ENCODE measurements around the gene SIPA1L3.

SIPA1L3 gene

DNA sequence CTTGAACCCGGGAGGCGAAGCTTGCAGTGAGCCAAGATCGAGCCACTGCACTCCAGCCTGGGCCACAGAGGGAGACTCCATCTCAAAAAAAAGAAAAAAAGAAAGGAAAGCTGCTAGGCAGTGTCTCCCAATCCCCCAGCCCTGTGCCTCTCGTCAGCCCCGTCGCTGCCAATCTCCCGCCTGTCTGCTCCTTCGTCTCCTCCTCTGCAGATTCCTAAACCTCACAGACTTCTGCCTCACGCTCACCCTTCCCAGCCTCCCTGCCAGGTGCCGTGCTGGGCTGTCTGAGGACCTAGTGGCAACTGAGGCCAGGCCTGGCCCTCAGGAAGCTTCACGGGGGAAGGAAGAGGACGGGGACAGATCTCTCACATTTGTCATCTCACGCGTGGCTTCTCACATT is 295.5 kb downstream of the SIPA1L3 start:
- no peak overlapping the region for H3K9ac ChIP-seq (ENCODE audit: low read length)
- no peak overlapping the region for H3K4me2 ChIP-seq (ENCODE audit: low read length)
- no peak overlapping the region for H3K4me3 ChIP-seq (ENCODE audit: low read length)
- H3K36me3 ChIP-seq (replicated peaks; ENCODE audit: low read depth, low read length), result peaks cover 3% of the 10 kb centered on the region
- TF ChIP-seq EZH2phosphoT487 (IDR thresholded peaks at IDR 0.05; ENCODE audit: low read depth) (no peak), CTCF (IDR thresholded peaks at IDR 0.05; ENCODE audit: low read depth, low read length) (no peak)
- no peaks in the 10 kb centered on the region for H3K9me3 ChIP-seq (ENCODE audit: insufficient read depth, low read length)
- H3K4me1 ChIP-seq (ENCODE audit: low read length), result no peaks in the 10 kb centered on the region
- no peak overlapping the region for H2AFZ ChIP-seq (ENCODE audit: low read depth, low read length)
- H3K27ac ChIP-seq (ENCODE audit: low read length), result no peak overlapping the region
- H3K79me2 ChIP-seq (ENCODE audit: low read length), result no peaks in the 10 kb centered on the region
- H4K20me1 ChIP-seq (ENCODE audit: insufficient read depth, low read length), result no peaks in the 10 kb centered on the region
- H3K27me3 ChIP-seq (ENCODE audit: low read depth, low read length), result no peaks in the 10 kb centered on the region

DNA sequence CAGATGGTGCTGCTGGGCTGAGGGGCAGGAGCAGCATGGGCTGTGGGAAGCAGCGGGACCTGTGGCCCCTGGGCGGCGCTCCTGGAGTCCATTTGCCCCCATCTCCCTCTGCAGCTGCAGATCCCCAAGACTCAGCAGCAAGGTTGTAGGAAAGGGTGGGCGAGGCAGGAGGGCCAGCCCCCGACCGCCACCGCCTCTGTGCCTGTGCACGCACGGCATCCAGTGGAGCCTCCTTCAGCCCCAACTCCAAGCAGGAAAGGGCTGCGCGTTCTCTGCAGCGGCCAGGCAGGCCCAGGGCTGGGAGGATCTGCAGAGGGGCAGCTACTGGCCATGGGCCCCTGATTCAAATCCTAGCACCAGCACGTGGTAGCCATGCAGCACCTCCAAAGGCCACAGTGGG is 296.2 kb downstream of the SIPA1L3 start:
- Histone ChIP-seq H4K20me1 (ENCODE audit: insufficient read depth, low read length) (no peaks in the 10 kb centered on the region), H3K9ac (ENCODE audit: low read length) (no peak overlapping the region), H3K9me3 (ENCODE audit: insufficient read depth, low read length) (no peaks in the 10 kb centered on the region), H3K27ac (ENCODE audit: low read length) (no peak overlapping the region), H3K79me2 (ENCODE audit: low read length) (no peaks in the 10 kb centered on the region), H3K4me3 (ENCODE audit: low read length) (no peak overlapping the region), H2AFZ (ENCODE audit: low read depth, low read length) (no peak overlapping the region), H3K4me1 (ENCODE audit: low read length) (no peaks in the 10 kb centered on the region), H3K36me3 (replicated peaks; ENCODE audit: low read depth, low read length) (peaks cover 3% of the 10 kb centered on the region), H3K4me2 (ENCODE audit: low read length) (no peak overlapping the region), H3K27me3 (ENCODE audit: low read depth, low read length) (no peaks in the 10 kb centered on the region)
- no peak for TF ChIP-seq CTCF (IDR thresholded peaks at IDR 0.05; ENCODE audit: low read depth, low read length)
- TF ChIP-seq EZH2phosphoT487 (IDR thresholded peaks at IDR 0.05; ENCODE audit: low read depth), result no peak

DNA sequence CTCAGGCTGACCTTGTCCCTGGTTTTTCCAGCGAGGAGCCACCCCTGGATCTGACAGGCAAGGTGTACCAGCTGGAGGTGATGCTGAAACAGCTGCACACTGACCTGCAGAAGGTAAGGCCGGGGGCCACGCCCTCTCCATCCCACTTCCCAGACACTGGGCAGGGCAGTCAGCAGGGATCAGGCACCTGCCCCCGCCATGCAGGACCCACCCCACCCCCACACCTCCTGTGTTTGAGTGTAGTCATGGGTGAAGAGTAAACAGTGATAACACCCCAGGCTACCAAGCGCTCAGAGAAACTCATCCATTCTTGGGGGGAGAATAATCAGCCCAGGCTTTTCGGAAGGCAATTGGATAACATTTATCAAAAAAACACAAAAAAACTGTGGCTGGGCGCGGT is 297.1 kb downstream of the SIPA1L3 start:
- Histone ChIP-seq H3K36me3 (replicated peaks; ENCODE audit: low read depth, low read length) (peaks cover 3% of the 10 kb centered on the region), H3K4me1 (ENCODE audit: low read length) (no peaks in the 10 kb centered on the region), H3K9me3 (ENCODE audit: insufficient read depth, low read length) (no peaks in the 10 kb centered on the region), H3K27ac (ENCODE audit: low read length) (no peak overlapping the region), H3K4me2 (ENCODE audit: low read length) (no peak overlapping the region), H3K27me3 (ENCODE audit: low read depth, low read length) (no peaks in the 10 kb centered on the region), H2AFZ (ENCODE audit: low read depth, low read length) (no peak overlapping the region), H3K79me2 (ENCODE audit: low read length) (no peaks in the 10 kb centered on the region), H3K4me3 (ENCODE audit: low read length) (no peak overlapping the region), H3K9ac (ENCODE audit: low read length) (no peak overlapping the region), H4K20me1 (ENCODE audit: insufficient read depth, low read length) (no peaks in the 10 kb centered on the region)
- TF ChIP-seq EZH2phosphoT487 (IDR thresholded peaks at IDR 0.05; ENCODE audit: low read depth) (no peak), CTCF (IDR thresholded peaks at IDR 0.05; ENCODE audit: low read depth, low read length) (no peak)

GRCh38 chr19:38204728-38205127 is 297.7 kb downstream of the SIPA1L3 start:
- H3K4me2 ChIP-seq (ENCODE audit: low read length), result no peak overlapping the region
- H2AFZ ChIP-seq (ENCODE audit: low read depth, low read length), result no peak overlapping the region
- TF ChIP-seq CTCF (IDR thresholded peaks at IDR 0.05; ENCODE audit: low read depth, low read length) (no peak), EZH2phosphoT487 (IDR thresholded peaks at IDR 0.05; ENCODE audit: low read depth) (no peak)
- peaks cover 3% of the 10 kb centered on the region; the same call in 1 of the 2 replicates for H3K27me3 ChIP-seq (ENCODE audit: low read depth, low read length)
- no peaks in the 10 kb centered on the region for H3K4me1 ChIP-seq (ENCODE audit: low read length)
- no peak overlapping the region for H3K4me3 ChIP-seq (ENCODE audit: low read length)
- peaks cover 3% of the 10 kb centered on the region for H3K36me3 ChIP-seq (replicated peaks; ENCODE audit: low read depth, low read length)
- H3K9ac ChIP-seq (ENCODE audit: low read length), result no peak overlapping the region
- H4K20me1 ChIP-seq (ENCODE audit: insufficient read depth, low read length), result no peaks in the 10 kb centered on the region
- H3K27ac ChIP-seq (ENCODE audit: low read length), result no peak overlapping the region
- no peaks in the 10 kb centered on the region for H3K9me3 ChIP-seq (ENCODE audit: insufficient read depth, low read length)
- no peaks in the 10 kb centered on the region for H3K79me2 ChIP-seq (ENCODE audit: low read length)

Measured in OCI-LY3 (cell line).